GM10847 (cell line): Measurements from ENCODE around the gene ATP5F1C.

Experiments
- POLR2A ChIP-seq: IDR thresholded peaks from 2 replicates; pipeline ENCODE4 v1.6.1; 2011; ENCODE audit not compliant: insufficient read length; ENCODE audit errors: extremely low read depth

Gene ATP5F1C

GRCh38 chr10:7819121-7819460, 31.1 kb downstream of the ATP5F1C start:
- no peak for TF ChIP-seq POLR2A

GRCh38 chr10:7824251-7824650, 36.3 kb downstream of the ATP5F1C start:
- TF ChIP-seq POLR2A = no peak

GRCh38 chr10:7826971-7827370, 39.0 kb downstream of the ATP5F1C start:
- TF ChIP-seq POLR2A = no peak

- TF ChIP-seq POLR2A = no peak
Observed at GRCh38 chr10:7829289-7829834, 41.4 kb downstream of the ATP5F1C start.

GRCh38 chr10:7832060-7832459, 44.1 kb downstream of the ATP5F1C start:
- no peak for TF ChIP-seq POLR2A

GRCh38 chr10:7833210-7833609, 45.2 kb downstream of the ATP5F1C start:
- TF ChIP-seq POLR2A = no peak

- no peak for TF ChIP-seq POLR2A
Observed at GRCh38 chr10:7834262-7834661, 46.3 kb downstream of the ATP5F1C start.

GRCh38 chr10:7836571-7836970, 48.6 kb downstream of the ATP5F1C start:
- no peak for TF ChIP-seq POLR2A

GRCh38 chr10:7846591-7846990, 58.6 kb downstream of the ATP5F1C start:
- no peak for TF ChIP-seq POLR2A

- TF ChIP-seq POLR2A = no peak
Observed at GRCh38 chr10:7853226-7853842, 65.4 kb downstream of the ATP5F1C start.

- no peak for TF ChIP-seq POLR2A
Observed at GRCh38 chr10:7853890-7854289, 65.9 kb downstream of the ATP5F1C start.

- no peak for TF ChIP-seq POLR2A
Observed at GRCh38 chr10:7855205-7855604, 67.2 kb downstream of the ATP5F1C start.

- TF ChIP-seq POLR2A = no peak
Observed at GRCh38 chr10:7856678-7857077, 68.7 kb downstream of the ATP5F1C start.

- no peak for TF ChIP-seq POLR2A
Observed at GRCh38 chr10:7857262-7857661, 69.3 kb downstream of the ATP5F1C start.
